Neural progenitor cell (in vitro differentiated cells): ENCODE results near the gene ZNF423. TPM values are rescaled to one million over a fixed set of nuclear protein-coding genes. Genes with fewer than 3 reads are reported as not detected.

Source experiments
- DNase-seq: peaks from one replicate; pipeline ENCODE4 v3.0.0-alpha.2; 2016; ENCODE audit warnings: low spot score
- H2AFZ ChIP-seq: fragments of 200-600 bp; sonication (generic); replicated peaks from 2 replicates; pipeline ENCODE4 v1.6.1; 2016; ENCODE audit warnings: antibody characterized with exemption
- H3F3A ChIP-seq: fragments of 200-600 bp; sonication (generic); 2 replicates; pipeline ENCODE4 v1.6.1; 2016; ENCODE audit warnings: antibody characterized with exemption, low read depth
- H3K27ac ChIP-seq: fragments of 200-600 bp; sonication (generic); 2 replicates; pipeline ENCODE4 v1.5.1; 2016; ENCODE audit warnings: mild to moderate bottlenecking
- H3K27me3 ChIP-seq: fragments of 200-600 bp; sonication (generic); 2 replicates; pipeline ENCODE4 v1.6.1; 2016; ENCODE audit warnings: mild to moderate bottlenecking, moderate library complexity
- H3K36me3 ChIP-seq: fragments of 200-600 bp; sonication (generic); 2 replicates; pipeline ENCODE4 v1.5.1; 2016
- H3K4me1 ChIP-seq: fragments of 200-600 bp; sonication (generic); 2 replicates; pipeline ENCODE4 v1.6.1; 2016; ENCODE audit warnings: mixed run types
- H3K4me2 ChIP-seq: fragments of 200-600 bp; sonication (generic); 2 replicates; pipeline ENCODE4 v1.6.1; 2016
- H3K4me3 ChIP-seq: fragments of 200-600 bp; sonication (generic); 2 replicates; pipeline ENCODE4 v1.5.1; 2016
- H3K79me2 ChIP-seq: fragments of 200-600 bp; sonication (generic); 2 replicates; pipeline ENCODE4 v1.6.1; 2016; ENCODE audit warnings: low read depth
- H3K9ac ChIP-seq: fragments of 200-600 bp; sonication (generic); 2 replicates; pipeline ENCODE4 v1.6.1; 2016
- H3K9me3 ChIP-seq: fragments of 200-600 bp; sonication (generic); 2 replicates; pipeline ENCODE4 v1.5.1; 2016; ENCODE audit warnings: low read depth
- H4K20me1 ChIP-seq: fragments of 200-600 bp; sonication (generic); 2 replicates; pipeline ENCODE4 v1.6.1; 2016; ENCODE audit warnings: low read depth
- H3K27ac Mint-ChIP-seq: 3 replicates; pipeline ENCODE4 v1.8.0; 2021; ENCODE audit warnings: mixed read lengths
- H3K27me3 Mint-ChIP-seq: 2 replicates; pipeline ENCODE4 v1.8.0; 2022; ENCODE audit warnings: low read depth, mild to moderate bottlenecking, inconsistent platforms, moderate library complexity, mixed read lengths; ENCODE audit not compliant: insufficient read depth
- H3K36me3 Mint-ChIP-seq: 3 replicates; pipeline ENCODE4 v1.8.0; 2021; ENCODE audit warnings: mixed read lengths
- H3K4me1 Mint-ChIP-seq: 3 replicates; pipeline ENCODE4 v1.8.0; 2021; ENCODE audit warnings: mixed read lengths
- H3K4me3 Mint-ChIP-seq: 3 replicates; pipeline ENCODE4 v1.8.0; 2021; ENCODE audit warnings: mild to moderate bottlenecking, moderate library complexity, mixed read lengths
- H3K9me3 Mint-ChIP-seq: 3 replicates; pipeline ENCODE4 v1.8.0; 2020; ENCODE audit warnings: mixed read lengths
- EZH2 ChIP-seq: fragments of 200-600 bp; sonication (generic); IDR thresholded peaks from 2 replicates; pipeline ENCODE4 v1.6.1; 2017; ENCODE audit warnings: antibody characterized with exemption, mild to moderate bottlenecking, moderate library complexity
- EZH2phosphoT487 ChIP-seq: fragments of 200-600 bp; sonication (generic); IDR thresholded peaks from 2 replicates; pipeline ENCODE4 v1.6.1; 2017; ENCODE audit warnings: antibody characterized with exemption
- total RNA-seq: library from RNA; depleted of rRNA; stranded (reverse); fragments of >200 nt; gene quantifications from 2 replicates; pipeline ENCODE4 v1.2.3, GENCODE V29; 2015; ENCODE audit warnings: low replicate concordance
- TF ChIP-seq, protein P1 (sequence below): fragments of 200-600 bp; sonication (generic); IDR thresholded peaks from 2 replicates; pipeline ENCODE4 v1.5.1; 2017; ENCODE audit warnings: antibody characterized with exemption, mild to moderate bottlenecking

Gene ZNF423
- total RNA-seq, 1 donor from 2014 or later = 21.9 TPM

DNA sequence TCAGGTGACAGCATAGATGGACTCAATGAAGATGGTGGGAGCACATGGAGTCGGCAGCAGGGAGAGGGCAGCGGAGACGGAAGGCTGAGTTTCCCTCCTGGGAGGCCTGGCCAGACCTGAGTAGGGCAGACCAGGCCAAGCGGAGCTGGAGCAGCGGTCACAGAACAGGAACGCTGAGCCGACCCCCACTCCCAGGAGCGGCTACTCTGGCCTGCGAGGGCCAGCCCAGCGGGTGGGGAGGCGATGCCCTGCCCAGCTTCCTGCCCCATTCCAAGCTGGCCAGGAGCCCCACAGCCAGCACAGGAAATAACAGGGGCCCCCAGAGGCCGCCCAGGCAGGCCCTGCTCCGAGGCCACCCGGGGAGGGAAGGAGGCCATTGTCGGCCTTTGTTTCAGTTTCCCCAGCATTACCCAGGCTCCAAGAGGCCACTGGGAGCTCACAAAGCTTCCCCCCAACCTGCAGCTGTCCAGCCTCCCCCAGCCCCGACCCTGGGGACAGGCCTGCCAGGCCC lies 79.8 kb downstream of the ZNF423 start:
- Mint-ChIP-seq H3K36me3 (peaks cover 22% of the 10 kb centered on the region), H3K27me3 (peaks cover 2% of the 10 kb centered on the region), H3K27ac (peak overlapping the region; percentile 96), H3K4me1 (peaks cover 58% of the 10 kb centered on the region), H3K9me3 (no peaks in the 10 kb centered on the region), H3K4me3 (peak overlapping the region; percentile 60)
- H3K79me2 ChIP-seq = peaks cover 68% of the 10 kb centered on the region
- H3K4me2 ChIP-seq = peak overlapping the region; percentile 63
- no peak overlapping the region for H3K9ac ChIP-seq
- H3K27ac ChIP-seq = peak overlapping the region; percentile 8
- H3K4me3 ChIP-seq = peak overlapping the region; percentile 1
- H4K20me1 ChIP-seq = peaks cover 55% of the 10 kb centered on the region
- no peaks in the 10 kb centered on the region for H3K27me3 ChIP-seq
- TF ChIP-seq EZH2 (no peak), EZH2phosphoT487 (no peak)
- TF ChIP-seq, protein P1, sequence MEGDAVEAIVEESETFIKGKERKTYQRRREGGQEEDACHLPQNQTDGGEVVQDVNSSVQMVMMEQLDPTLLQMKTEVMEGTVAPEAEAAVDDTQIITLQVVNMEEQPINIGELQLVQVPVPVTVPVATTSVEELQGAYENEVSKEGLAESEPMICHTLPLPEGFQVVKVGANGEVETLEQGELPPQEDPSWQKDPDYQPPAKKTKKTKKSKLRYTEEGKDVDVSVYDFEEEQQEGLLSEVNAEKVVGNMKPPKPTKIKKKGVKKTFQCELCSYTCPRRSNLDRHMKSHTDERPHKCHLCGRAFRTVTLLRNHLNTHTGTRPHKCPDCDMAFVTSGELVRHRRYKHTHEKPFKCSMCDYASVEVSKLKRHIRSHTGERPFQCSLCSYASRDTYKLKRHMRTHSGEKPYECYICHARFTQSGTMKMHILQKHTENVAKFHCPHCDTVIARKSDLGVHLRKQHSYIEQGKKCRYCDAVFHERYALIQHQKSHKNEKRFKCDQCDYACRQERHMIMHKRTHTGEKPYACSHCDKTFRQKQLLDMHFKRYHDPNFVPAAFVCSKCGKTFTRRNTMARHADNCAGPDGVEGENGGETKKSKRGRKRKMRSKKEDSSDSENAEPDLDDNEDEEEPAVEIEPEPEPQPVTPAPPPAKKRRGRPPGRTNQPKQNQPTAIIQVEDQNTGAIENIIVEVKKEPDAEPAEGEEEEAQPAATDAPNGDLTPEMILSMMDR = no peak
- peaks cover 37% of the 10 kb centered on the region for H3F3A ChIP-seq
- peak; percentile 72 for DNase-seq
- H3K4me1 ChIP-seq = peaks cover 27% of the 10 kb centered on the region
- no peaks in the 10 kb centered on the region for H3K9me3 ChIP-seq
- no peak overlapping the region for H2AFZ ChIP-seq
- H3K36me3 ChIP-seq = no peaks in the 10 kb centered on the region

- H3K36me3 ChIP-seq = no peaks in the 10 kb centered on the region
- H3K4me3 Mint-ChIP-seq = peak overlapping the region; percentile 60
- no peak overlapping the region for H3K27ac ChIP-seq
- peaks cover 37% of the 10 kb centered on the region for H3F3A ChIP-seq
- H2AFZ ChIP-seq = no peak overlapping the region
- H3K4me3 ChIP-seq = peak overlapping the region; percentile 1
- peaks cover 52% of the 10 kb centered on the region for H3K4me1 Mint-ChIP-seq
- no peak overlapping the region for H3K9ac ChIP-seq
- no peak for DNase-seq
- H3K4me1 ChIP-seq = peaks cover 27% of the 10 kb centered on the region
- peak overlapping the region; percentile 96 for H3K27ac Mint-ChIP-seq
- no peaks in the 10 kb centered on the region for H3K9me3 Mint-ChIP-seq
- H3K9me3 ChIP-seq = no peaks in the 10 kb centered on the region
- H3K36me3 Mint-ChIP-seq = peaks cover 17% of the 10 kb centered on the region
- H3K27me3 Mint-ChIP-seq = peaks cover 2% of the 10 kb centered on the region
- H3K27me3 ChIP-seq = no peaks in the 10 kb centered on the region
- H4K20me1 ChIP-seq = peaks cover 58% of the 10 kb centered on the region
- no peak for TF ChIP-seq EZH2phosphoT487
- TF ChIP-seq EZH2 = no peak
- TF ChIP-seq, protein P1 = no peak
- peak overlapping the region; percentile 63 for H3K4me2 ChIP-seq
- peaks cover 68% of the 10 kb centered on the region for H3K79me2 ChIP-seq
These were observed 80.3 kb downstream of the ZNF423 start for GRCh38 chr16:49775581-49775980.

DNA sequence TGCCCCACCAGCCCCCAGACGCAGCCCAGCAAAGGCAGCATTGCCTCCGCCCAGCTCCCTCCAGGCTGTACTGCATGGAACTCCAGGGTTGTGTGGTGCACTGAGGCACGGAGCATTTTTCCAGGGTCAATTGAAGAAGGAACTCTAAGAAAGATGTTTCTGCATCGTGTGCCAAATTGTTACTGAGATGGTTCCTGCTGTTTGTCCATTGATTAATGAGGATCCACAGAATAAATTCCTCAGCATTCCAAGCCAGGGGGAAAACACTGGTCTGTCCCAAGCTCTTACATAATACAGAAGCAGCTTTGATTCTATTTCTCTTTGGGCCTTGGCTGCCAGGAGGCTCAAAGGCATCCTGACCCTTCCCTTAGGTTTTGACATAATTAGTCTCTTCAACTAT lies 80.9 kb downstream of the ZNF423 start:
- no peak overlapping the region for H3K4me3 ChIP-seq
- DNase-seq = no peak
- H3K9me3 ChIP-seq = no peaks in the 10 kb centered on the region
- no peaks in the 10 kb centered on the region for H3K36me3 ChIP-seq
- H3K9ac ChIP-seq = no peak overlapping the region
- H3K9me3 Mint-ChIP-seq = no peaks in the 10 kb centered on the region
- peaks cover 3% of the 10 kb centered on the region for H3K27me3 Mint-ChIP-seq
- no peaks in the 10 kb centered on the region for H3K27me3 ChIP-seq
- TF ChIP-seq EZH2phosphoT487 (no peak), EZH2 (no peak)
- TF ChIP-seq, protein P1 = no peak
- peaks cover 18% of the 10 kb centered on the region for H3K36me3 Mint-ChIP-seq
- peaks cover 71% of the 10 kb centered on the region for H3K79me2 ChIP-seq
- peaks cover 56% of the 10 kb centered on the region for H3K4me1 Mint-ChIP-seq
- H3K4me1 ChIP-seq = peaks cover 27% of the 10 kb centered on the region
- peaks cover 37% of the 10 kb centered on the region for H3F3A ChIP-seq
- H3K27ac Mint-ChIP-seq = peak overlapping the region; percentile 96
- peak overlapping the region; percentile 60 for H3K4me3 Mint-ChIP-seq
- H3K4me2 ChIP-seq = no peak overlapping the region
- H3K27ac ChIP-seq = no peak overlapping the region
- H2AFZ ChIP-seq = no peak overlapping the region
- peaks cover 64% of the 10 kb centered on the region for H4K20me1 ChIP-seq
